Hepatocyte (in vitro differentiated cells): Measurements from ENCODE around the gene F11R.

Source experiments
- CTCF ChIP-seq: fragments of 200-600 bp; sonication (generic); IDR thresholded peaks from 2 replicates; pipeline ENCODE4 v1.5.1; 2016; ENCODE audit warnings: antibody characterized with exemption, mild to moderate bottlenecking; ENCODE audit not compliant: poor library complexity
- EZH2 ChIP-seq: fragments of 200-600 bp; sonication (generic); IDR thresholded peaks from 2 replicates; pipeline ENCODE4 v1.6.1; 2016; ENCODE audit warnings: antibody characterized with exemption, mild to moderate bottlenecking, borderline replicate concordance

GRCh38 chr1:161033751-161034150 is 12.8 kb upstream of the F11R start:
- TF ChIP-seq CTCF (no peak), EZH2 (no peak)
